HG02973 (cell line): ENCODE measurements around the gene MB21D2.
A peak's percentile ranks its signal among the peaks of the same experiment; 100 is the strongest.
"Not testable (repeated sequence)": the region's sequence is repeated elsewhere in the genome, so short reads cannot be mapped to it uniquely, and the experiment has no call there.

Source experiments
- ATAC-seq: cut with Tn5 transposase; IDR thresholded peaks from one replicate; pipeline ENCODE4 v1.9.1; 2021; ENCODE audit warnings: moderate library complexity; ENCODE audit not compliant: unreplicated experiment

Gene MB21D2

GRCh38 chr3:192862408-192863090, 55.1 kb downstream of the MB21D2 start:
- ATAC-seq, result no peak

- ATAC-seq, result no peak
Observed at GRCh38 chr3:192861972-192862371, 55.7 kb downstream of the MB21D2 start.

- ATAC-seq, result no peak
Observed at GRCh38 chr3:192860454-192860853, 57.2 kb downstream of the MB21D2 start.

- no peak for ATAC-seq
Observed at GRCh38 chr3:192858849-192859585, 58.6 kb downstream of the MB21D2 start.

- no peak for ATAC-seq
Observed at GRCh38 chr3:192857260-192857661, 60.4 kb downstream of the MB21D2 start.

DNA sequence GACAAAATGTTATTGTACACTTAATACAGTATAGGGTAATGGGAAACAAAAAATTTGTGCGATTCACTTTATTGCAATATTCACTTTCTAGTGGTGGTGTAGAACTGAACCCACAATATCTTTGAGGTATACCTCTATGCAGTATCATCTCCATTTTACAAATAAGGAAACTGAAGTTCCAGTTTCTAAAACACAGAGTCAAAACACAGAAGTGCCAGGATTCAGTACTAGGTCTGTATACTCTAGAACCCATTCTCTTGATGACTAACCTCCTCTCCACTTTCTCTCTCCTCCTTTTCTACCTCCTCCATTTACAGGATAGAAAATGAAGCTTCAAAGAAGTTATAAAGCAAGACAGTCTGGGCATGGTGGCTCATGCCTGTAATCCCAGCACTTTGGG, 62.2 kb downstream of the MB21D2 start:
- ATAC-seq, result no peak

GRCh38 chr3:192851821-192852372, 65.8 kb downstream of the MB21D2 start:
- ATAC-seq, result no peak

- ATAC-seq, result peak; percentile 81
Observed at GRCh38 chr3:192850451-192850981, 67.1 kb downstream of the MB21D2 start.

- ATAC-seq, result not testable (repeated sequence)
Observed at GRCh38 chr3:192849821-192850220, 67.8 kb downstream of the MB21D2 start.

DNA sequence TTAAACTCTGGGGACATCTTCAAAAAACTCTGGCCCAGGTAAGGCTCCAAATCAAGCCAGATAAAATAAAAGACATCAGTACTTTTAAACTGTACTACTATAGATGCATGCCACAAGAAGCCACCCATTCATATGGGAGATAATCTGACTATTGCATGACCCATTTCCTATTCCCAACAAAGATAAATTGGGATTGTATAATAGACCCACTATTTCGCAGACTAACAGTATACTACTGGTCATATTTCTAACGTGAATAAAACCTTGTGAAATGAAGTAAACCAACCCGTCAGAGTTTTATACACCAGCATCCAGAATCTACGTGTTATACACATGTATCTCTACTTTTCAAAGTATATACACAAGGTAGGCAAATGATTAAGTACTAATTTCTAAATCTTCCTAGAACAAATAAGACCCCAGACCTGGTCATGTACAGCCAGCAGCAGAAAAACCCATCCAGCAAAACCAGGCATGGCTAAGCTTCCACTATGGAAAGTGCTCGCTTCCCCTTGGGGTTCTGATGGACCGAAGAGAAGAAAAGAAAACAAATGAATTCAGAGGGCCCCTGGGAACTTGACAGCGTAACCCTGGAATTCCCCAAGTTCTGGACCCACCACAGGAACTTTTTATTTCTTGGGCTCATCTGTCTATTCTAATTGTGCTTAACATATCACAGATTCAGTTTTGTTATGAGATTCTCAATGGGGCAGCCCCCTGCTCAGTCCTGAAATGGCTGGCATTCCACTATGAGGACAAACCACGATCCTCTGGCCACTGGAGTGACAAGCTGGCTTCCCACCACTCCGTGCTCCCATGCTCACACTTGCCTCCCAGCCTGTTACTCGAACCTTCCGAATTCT, 69.1 kb downstream of the MB21D2 start:
- no peak for ATAC-seq

DNA sequence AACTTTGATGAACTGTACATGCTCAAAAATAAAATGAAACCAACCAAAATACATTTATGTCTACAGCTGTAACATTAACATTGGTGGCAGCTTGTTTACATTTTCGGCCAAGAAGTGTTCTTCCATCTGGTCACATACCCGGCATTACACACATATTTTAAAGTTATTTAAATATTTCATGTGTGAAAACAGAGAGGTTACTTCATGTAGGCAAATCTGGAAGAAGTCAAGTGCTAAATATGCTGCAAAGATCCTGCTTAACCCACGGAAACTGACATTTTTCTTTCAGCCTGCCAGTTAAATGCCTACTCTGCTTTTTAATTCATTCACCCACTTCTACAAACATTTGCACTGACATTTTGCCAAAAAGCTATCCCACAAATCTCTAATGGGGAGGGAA, 69.7 kb downstream of the MB21D2 start:
- no peak for ATAC-seq

DNA sequence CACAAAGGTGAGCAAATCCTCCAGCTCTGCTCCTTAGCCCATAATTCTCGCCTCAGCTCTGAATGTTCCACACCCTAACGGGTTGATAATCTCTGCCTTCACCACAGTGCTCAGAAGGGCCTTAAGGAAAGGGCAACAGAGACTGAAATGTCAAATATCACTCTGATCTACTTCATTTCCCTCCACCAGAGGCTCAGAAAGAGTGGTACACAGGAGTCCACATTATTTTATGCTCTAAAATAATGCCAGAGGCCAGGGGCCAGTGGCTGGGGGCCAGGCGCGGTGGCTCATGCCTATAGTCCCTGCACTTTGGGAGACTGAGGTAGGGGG, 72.2 kb downstream of the MB21D2 start:
- no peak for ATAC-seq

DNA sequence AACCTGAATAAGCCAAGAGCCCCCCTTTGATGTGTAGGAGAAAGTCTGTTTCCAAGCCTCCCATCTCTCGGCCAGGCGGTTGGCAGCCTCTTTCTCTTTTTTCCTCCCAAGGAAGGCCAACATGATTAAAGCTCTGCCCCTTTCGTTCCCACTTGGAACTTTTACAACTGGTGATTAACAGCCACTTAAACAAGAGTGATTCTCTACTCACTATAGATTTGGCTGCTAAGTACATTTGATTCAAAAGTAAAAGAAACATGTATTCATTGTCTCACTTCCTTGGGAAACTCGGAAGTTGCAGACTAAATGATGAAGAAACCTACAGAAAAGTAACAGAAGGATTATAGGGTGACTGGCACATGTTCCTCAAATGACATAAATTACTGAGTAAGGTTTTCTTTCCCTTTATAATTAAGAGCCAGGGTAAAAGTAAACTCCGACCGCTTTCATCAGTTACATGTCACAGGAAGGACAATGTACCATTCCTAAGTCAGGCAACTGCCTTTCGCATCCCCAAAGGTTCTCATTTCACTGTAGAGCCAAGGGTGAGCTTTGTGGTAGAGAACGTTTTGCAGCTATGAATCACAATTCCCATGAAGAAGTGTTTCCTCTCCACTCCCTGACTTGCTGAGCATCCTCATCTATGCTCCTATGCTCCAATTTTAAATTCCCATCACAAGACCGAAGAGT, 72.7 kb downstream of the MB21D2 start:
- ATAC-seq, result no peak

GRCh38 chr3:192844486-192844765, 73.2 kb downstream of the MB21D2 start:
- no peak for ATAC-seq

- ATAC-seq, result no peak
Observed at GRCh38 chr3:192843723-192844485, 73.8 kb downstream of the MB21D2 start.

GRCh38 chr3:192843119-192843518, 74.5 kb downstream of the MB21D2 start:
- ATAC-seq, result no peak

DNA sequence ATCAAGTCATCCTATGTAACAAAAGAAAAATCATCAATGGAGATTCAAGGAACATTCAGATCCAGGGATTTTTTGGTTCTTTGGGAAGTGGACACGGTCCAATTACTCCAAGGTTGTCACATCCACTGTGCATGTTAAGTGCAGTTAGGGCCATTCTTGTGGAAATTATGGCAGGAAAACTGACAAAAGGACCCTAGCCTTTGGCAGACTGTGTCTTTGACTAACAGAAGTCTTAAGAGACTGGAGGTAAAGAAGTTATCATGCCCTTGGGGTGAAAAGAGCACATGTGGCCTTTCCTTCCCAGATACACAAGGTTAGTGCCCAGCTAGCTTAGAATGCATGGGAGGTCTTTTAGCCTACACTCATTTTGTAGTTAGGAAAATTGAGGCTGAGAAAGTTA, 74.9 kb downstream of the MB21D2 start:
- no peak for ATAC-seq

DNA sequence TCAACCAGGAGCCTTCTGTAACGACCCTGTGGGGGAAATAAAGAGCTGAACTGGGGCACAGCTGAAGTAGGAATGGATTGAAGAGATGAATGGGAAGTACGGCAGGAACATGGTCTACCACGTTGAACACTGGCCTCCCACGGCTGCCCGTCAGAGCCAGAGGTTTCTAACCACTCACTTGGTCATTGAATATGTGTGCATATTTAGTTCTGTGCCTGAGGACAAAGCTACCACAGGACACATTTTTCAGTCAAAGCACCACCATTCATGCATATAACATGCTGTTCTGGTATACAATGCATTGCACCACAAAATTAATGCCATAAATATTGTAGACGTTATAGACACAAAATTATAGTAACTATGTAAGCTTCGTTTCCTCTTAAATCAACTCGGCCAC, 75.5 kb downstream of the MB21D2 start:
- ATAC-seq, result no peak

DNA sequence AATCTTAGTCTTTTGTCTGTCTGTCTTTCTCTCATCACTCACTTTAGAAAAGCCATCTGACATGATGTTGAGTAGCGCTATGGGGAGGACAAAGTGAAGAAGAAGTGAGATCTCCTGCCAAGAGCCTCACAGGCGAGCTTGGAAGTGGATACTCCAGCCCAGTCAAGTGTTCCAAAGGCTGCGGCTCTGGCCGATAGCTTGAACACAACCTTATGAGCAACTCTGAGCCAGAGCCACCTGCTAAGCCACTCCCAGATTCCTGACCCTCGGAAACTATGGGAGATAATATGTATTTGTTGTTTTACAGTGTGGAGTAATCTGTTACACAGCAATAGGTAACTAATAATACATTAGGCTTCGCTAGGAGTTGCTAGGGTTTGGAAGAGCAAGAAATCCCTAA, 76.2 kb downstream of the MB21D2 start:
- no peak for ATAC-seq

- ATAC-seq, result no peak
Observed at GRCh38 chr3:192840143-192840836, 77.4 kb downstream of the MB21D2 start.
